ENCODE measurements around the gene SHMT2.

DNA sequence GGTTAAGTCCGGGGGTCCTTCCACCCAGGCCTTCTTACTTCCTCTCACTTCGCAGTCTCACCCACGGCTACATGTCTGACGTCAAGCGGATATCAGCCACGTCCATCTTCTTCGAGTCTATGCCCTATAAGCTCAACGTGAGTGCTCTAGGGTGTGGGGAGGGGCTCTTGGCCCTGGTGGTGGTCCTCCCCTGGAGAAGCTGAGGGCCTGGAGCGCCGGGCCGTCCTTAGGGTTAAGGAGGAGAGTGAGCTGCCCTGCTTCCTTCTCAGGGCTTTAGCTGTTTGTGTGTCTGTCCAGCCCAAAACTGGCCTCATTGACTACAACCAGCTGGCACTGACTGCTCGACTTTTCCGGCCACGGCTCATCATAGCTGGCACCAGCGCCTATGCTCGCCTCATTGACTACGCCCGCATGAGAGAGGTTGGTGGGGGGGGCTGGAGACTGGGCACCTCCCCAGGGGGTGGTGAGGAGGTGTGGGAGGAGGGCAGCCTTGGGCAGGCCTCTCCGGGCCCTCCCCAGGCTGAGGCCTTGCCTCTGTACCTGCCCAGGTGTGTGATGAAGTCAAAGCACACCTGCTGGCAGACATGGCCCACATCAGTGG is 2.7 kb downstream of the SHMT2 start:
- no peak for TF ChIP-seq POLR2A (IDR thresholded peaks at IDR 0.05)
- TF ChIP-seq CTCF (IDR thresholded peaks at IDR 0.05) = no peak
